Stimulated activated CD4-positive, alpha-beta T cell treated with anti-CD3 and anti-CD28 coated beads, Interleukin-1b, Interleukin-23, amount 100 ng/mL, for 24 hours (primary cell): ENCODE measurements around the gene CBLC.
"Not testable (repeated sequence)": the region's sequence is repeated elsewhere in the genome, so short reads cannot be mapped to it uniquely, and the experiment has no call there.

Experiments
- DNase-seq, 4 experiments: peaks; one replicate each; pipeline ENCODE4 v3.0.0-alpha.2; 2020; ENCODE audit warnings: low read depth in 4 of 4, low spot score in 1 of 4

CBLC gene

DNA sequence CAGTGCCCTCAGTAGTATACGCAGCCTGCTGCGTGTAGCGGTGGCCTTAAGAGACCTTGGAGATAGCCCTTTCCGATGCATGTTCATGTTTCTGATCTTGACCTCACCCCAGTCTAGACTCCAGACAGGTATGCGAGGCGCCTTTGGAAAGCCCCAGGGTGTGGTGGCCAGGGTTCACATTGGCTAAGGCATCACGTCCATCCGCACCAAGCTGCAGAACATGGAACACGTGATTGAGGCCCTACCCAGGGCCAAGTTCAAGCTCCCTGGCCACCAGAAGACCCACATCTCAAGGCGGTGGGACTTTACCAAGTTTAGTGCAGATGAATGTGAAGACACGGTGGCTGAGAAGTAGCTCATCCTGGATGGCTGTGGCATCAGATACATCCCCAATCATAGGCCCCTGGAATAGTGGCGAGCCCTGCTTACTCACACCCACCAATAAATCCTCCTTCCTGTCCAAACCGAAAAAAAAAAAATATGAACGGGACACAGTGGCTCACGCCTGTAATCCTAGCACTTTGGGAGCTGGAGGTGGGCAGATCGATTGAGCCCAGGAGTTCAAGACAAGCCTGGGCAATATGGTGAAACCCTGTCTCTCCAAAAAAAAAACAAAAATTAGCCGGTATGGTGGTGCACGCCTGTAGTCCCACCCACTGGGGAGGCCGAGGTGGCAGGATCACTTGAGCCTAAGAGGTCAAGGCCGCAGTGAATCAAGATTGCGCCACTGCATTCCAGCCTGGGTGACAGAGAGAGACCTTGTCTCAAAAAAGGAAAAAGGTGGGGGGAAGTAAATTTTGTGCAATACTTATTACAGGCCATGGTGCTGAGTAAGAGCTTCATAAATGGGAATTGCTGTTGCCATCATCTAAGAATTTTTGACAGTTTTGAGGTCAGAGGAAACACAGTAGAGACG, 12.4 kb upstream of the CBLC start:
- no peak for DNase-seq

- no peak for DNase-seq
Measured at GRCh38 chr19:44765949-44766335, 11.7 kb upstream of the CBLC start.

GRCh38 chr19:44767295-44768180, 10.2 kb upstream of the CBLC start:
- DNase-seq: no peak

DNA sequence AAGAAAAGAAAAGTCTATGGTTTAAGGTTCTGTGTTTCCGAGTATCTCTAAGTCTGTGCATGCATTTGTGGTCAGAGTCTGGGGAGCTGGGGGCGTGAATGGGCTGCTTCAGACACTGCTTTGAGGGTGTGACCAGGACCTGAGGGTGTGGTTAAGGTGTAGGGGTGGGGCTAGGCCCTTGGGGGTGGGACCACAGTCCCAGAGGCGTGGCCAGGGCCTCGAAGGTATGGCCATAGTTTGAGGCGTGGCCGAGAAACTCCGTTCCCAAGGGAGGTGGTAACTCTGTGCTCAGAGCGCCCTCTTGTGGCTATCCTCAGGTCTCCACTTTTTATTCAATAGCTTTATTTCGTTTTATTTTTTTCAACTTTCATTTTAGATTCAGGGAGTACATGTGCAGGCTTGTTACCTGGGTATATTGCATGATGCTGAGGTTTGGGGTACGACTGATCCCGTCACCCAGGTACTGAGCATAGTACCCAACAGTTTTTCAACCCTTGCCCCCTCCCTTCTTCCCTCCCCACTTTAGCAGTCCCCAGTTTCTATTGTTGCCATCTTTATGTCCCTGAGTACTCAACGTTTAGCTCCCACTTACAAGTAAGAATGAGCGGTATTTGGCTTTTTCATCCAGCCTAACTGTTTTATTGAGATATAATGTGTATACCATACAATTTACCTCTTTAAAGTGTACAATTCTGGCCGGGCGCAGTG, 7.0 kb upstream of the CBLC start:
- DNase-seq: peak; percentile 94 to 97 (median 96)

GRCh38 chr19:44772144-44772543, 5.5 kb upstream of the CBLC start:
- not testable (repeated sequence) for DNase-seq

- DNase-seq: no peak
Measured at GRCh38 chr19:44772959-44773358, 4.7 kb upstream of the CBLC start.

DNA sequence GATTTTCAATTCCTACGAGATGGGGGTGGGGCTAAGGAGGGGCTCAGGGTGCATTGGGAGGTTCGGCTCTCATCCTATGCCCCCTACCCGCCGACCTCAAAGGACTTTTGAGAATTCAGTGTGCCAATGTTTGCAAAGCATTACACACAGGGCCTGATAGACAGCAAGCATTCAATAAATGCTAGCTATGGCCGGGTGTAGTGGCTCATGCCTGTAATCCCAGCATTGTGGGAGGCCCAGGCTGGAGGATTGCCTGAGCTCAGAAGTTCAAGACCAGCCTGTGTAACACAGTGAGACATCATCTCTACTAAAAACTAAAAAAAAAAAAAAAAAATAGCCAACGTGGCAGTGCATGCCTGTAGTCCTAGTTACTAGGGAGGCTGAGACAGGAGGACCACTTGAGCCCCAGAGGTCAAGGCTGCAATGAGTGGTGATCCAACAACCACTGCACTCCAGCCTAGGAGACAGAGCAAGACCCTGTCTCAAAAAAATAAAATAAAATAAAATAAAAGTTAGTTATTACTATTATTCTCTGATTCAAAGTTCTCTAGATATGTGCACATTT, 1.9 kb upstream of the CBLC start:
- DNase-seq: no peak

- DNase-seq: no peak
Measured at GRCh38 chr19:44776402-44777096, 1.1 kb upstream of the CBLC start.

GRCh38 chr19:44779150-44779549, 1.5 kb downstream of the CBLC start:
- no peak for DNase-seq

GRCh38 chr19:44781694-44782093, 4.0 kb downstream of the CBLC start:
- not testable (repeated sequence) for DNase-seq

- no peak for DNase-seq
Measured at GRCh38 chr19:44782729-44783128, 5.0 kb downstream of the CBLC start.

DNA sequence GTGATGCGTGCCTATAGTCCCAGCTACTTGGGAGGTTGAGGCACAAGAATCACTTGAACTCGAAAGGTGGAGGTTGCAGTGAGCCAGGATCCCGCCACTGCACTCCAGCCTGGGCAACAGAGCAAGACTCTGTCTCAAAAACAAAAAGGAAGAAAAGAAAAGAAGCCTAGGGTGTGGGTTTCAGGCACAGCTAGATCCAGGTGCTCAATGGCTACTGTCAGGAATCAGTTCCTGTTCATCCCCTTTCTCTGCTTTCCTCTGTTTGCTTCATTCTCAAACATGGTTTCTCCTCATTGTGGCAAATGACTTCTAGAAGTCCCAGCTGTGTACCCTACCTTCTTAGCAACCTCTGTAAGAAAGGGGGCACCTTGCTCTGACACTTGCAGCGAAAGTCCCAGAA, 5.9 kb downstream of the CBLC start:
- no peak for DNase-seq

DNA sequence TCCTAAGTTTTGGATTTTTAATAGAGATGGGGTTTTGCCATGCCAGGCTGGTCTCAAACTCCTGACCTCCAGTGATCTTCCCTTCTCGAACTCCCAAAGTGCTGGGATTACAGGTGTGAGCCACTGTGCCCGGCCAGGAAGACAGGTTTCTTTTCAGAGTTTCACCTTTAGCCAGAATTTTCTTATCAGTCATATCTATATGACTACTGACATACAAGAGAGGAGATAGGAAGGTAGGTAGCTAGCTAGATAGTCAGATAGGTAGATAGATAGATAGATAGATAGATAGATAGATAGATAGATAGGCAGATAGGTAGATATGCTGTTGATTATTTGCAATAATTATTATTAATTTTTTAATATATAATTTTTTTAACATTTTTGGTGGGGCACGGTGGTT, 7.6 kb downstream of the CBLC start:
- DNase-seq: no peak

DNA sequence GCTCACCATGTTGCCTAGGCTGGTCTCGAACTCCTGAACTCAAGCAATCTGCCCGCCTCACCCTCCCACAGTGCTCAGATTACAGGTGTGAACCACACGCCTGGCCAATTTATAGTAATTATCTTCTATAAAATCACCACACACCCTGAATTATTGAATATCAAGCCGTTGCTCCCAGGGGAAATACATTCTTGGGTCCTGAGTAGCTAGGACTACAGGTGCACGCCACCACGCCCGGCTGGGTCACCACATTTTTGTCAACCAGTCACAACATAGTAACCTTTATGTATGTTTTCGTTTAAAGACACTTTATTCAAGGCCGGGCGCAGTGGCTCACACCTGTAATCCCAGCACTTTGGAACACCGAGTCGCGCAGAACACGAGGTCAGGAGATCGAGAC, 8.3 kb downstream of the CBLC start:
- DNase-seq: no peak

DNA sequence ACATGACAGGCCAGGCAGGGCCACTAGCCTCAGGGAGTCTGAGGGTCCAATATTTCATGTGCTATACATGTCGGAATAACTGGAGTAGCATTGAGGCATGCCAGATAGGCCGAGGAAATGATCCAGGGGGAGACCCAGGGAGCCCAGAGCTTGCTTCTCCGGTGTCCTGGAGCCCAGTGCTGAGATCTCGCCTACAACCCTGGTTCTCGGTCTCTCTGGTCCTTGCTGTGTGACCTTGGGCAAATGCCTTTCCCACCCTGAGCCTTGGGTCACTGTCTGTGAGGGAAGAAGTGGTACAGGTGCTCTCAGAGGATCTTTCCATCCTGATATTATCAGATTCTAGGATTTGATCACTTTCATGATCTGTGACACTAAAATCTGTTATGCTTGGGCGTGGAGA, 11.3 kb downstream of the CBLC start:
- no peak for DNase-seq

- DNase-seq: no peak
Measured at GRCh38 chr19:44789943-44790483, 12.3 kb downstream of the CBLC start.

GRCh38 chr19:44792281-44792680, 14.6 kb downstream of the CBLC start:
- no peak for DNase-seq

- no peak for DNase-seq
Measured at GRCh38 chr19:44794610-44795009, 16.9 kb downstream of the CBLC start.

- DNase-seq: no peak
Measured at GRCh38 chr19:44795398-44795987, 17.8 kb downstream of the CBLC start.

DNA sequence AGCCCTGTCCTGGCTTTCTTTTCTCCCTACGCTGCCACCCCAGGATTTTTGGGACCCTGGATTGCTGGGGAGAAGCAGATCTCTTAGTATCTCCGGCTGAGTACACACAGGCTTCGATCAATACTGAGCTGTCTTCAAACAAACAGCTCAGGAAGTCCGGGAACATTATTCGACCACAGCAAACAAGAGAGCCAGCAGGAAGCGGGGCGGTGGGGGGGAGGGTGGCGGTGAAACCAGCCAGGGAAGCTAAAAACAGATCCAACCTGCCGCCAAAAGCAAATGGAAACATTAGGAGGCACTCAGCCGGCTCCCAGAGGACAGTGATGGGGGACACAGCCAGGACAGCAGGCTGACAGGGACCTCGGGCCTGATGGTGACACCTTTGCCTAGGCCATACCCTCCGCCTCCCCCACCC, 19.0 kb downstream of the CBLC start:
- no peak for DNase-seq
